Measurements from ENCODE around the gene SCMH1.

Gene SCMH1

DNA sequence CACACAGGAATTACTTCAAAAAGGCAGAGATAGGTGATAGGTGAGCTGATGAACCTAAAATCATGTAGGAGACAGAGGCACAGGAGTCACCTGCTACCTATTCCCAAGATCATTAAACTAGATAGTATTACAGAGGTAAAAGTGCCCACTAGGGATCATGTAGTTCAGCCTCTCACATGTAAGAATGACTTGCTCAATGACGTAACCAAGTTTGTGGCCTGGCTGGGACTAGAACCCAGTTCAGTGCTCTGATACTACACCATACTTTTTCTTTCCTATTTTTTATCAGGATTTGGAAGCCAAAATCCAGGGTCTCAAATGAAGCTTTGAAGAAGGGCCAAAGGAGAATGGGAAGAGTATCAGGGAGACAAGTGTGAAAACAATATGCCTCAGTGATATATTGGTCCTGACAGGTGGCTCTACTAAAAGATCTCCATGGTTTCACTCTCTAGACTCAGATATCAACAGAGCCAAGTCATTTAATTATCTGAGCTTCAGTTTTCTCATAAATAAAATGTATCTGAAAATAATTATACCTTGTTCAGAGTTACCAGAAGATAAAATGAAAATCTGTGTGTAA lies 133.3 kb downstream of the SCMH1 start:
- Histone ChIP-seq H2AFZ (no peak overlapping the region), H3K9ac (no peak overlapping the region), H3K79me2 (no peaks in the 10 kb centered on the region), H3K9me3 (ENCODE audit: control insufficient read depth, low read length) (no peaks in the 10 kb centered on the region), H3K4me3 (ENCODE audit: low read depth, low read length) (no peak overlapping the region), H3K36me3 (ENCODE audit: control insufficient read depth, insufficient read depth, low read length) (no peaks in the 10 kb centered on the region), H3K4me2 (ENCODE audit: low read length) (peak overlapping the region; percentile 9), H3K4me1 (peaks cover 3% of the 10 kb centered on the region), H3K27ac (peak overlapping the region; percentile 53), H3K27me3 (ENCODE audit: control insufficient read depth, insufficient read depth, low read length) (no peaks in the 10 kb centered on the region)
- TF ChIP-seq, protein P1, sequence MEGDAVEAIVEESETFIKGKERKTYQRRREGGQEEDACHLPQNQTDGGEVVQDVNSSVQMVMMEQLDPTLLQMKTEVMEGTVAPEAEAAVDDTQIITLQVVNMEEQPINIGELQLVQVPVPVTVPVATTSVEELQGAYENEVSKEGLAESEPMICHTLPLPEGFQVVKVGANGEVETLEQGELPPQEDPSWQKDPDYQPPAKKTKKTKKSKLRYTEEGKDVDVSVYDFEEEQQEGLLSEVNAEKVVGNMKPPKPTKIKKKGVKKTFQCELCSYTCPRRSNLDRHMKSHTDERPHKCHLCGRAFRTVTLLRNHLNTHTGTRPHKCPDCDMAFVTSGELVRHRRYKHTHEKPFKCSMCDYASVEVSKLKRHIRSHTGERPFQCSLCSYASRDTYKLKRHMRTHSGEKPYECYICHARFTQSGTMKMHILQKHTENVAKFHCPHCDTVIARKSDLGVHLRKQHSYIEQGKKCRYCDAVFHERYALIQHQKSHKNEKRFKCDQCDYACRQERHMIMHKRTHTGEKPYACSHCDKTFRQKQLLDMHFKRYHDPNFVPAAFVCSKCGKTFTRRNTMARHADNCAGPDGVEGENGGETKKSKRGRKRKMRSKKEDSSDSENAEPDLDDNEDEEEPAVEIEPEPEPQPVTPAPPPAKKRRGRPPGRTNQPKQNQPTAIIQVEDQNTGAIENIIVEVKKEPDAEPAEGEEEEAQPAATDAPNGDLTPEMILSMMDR (IDR thresholded peaks at IDR 0.05), result no peak

DNA sequence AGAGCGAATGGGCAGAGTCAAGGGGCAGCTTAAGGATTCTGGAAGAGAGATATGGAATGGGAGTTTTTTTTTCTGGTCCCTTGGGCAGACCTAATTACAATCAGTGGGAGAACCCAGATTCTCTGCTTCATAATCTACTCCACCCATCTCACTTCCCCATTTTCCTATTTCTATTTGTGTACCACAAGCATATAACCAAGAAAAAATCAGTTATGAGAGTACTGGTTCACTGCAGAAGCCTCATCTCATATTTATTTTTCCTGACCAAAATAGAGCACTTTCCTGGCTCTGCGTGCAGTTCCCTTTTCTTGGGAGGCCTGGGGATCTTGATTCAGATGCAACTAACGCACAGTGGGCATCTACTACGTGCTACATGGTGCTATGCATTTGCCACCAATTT lies 138.3 kb downstream of the SCMH1 start:
- no peaks in the 10 kb centered on the region for H3K36me3 ChIP-seq (ENCODE audit: control insufficient read depth, insufficient read depth, low read length)
- no peaks in the 10 kb centered on the region for H3K27me3 ChIP-seq (ENCODE audit: control insufficient read depth, insufficient read depth, low read length)
- TF ChIP-seq, protein P1 (IDR thresholded peaks at IDR 0.05), result no peak
- H3K79me2 ChIP-seq, result no peaks in the 10 kb centered on the region
- no peaks in the 10 kb centered on the region for H3K9me3 ChIP-seq (ENCODE audit: control insufficient read depth, low read length)
- H3K4me1 ChIP-seq, result no peaks in the 10 kb centered on the region
- no peak overlapping the region for H3K4me3 ChIP-seq (ENCODE audit: low read depth, low read length)
- no peak overlapping the region for H3K9ac ChIP-seq
- no peak overlapping the region for H3K27ac ChIP-seq
- H3K4me2 ChIP-seq (ENCODE audit: low read length), result no peak overlapping the region
- H2AFZ ChIP-seq, result no peak overlapping the region

DNA sequence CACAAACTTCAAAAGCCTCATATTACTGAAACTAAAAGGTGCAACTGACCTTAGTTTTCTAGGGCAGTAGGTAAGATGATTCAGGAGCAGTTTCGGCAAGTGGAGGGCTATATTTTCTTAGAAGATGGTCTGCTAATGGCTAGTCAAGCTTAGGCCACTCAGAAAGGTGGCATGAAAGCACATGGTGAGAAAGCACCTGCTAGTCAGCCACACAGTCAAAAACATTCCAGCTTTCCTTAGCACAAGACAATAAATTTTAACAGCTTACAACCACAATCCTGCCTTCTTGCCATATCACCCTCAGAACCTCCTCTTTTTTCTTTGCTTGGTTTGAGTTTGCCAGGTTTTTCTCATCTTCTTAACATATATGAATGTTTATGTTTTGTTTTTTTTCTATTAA lies 139.5 kb downstream of the SCMH1 start:
- no peaks in the 10 kb centered on the region for H3K9me3 ChIP-seq (ENCODE audit: control insufficient read depth, low read length)
- TF ChIP-seq, protein P1 (IDR thresholded peaks at IDR 0.05), result no peak
- no peaks in the 10 kb centered on the region for H3K27me3 ChIP-seq (ENCODE audit: control insufficient read depth, insufficient read depth, low read length)
- H2AFZ ChIP-seq, result no peak overlapping the region
- no peak overlapping the region for H3K9ac ChIP-seq
- no peaks in the 10 kb centered on the region for H3K4me1 ChIP-seq
- no peak overlapping the region for H3K27ac ChIP-seq
- no peak overlapping the region for H3K4me2 ChIP-seq (ENCODE audit: low read length)
- H3K36me3 ChIP-seq (ENCODE audit: control insufficient read depth, insufficient read depth, low read length), result no peaks in the 10 kb centered on the region
- H3K4me3 ChIP-seq (ENCODE audit: low read depth, low read length), result no peak overlapping the region
- no peaks in the 10 kb centered on the region for H3K79me2 ChIP-seq

DNA sequence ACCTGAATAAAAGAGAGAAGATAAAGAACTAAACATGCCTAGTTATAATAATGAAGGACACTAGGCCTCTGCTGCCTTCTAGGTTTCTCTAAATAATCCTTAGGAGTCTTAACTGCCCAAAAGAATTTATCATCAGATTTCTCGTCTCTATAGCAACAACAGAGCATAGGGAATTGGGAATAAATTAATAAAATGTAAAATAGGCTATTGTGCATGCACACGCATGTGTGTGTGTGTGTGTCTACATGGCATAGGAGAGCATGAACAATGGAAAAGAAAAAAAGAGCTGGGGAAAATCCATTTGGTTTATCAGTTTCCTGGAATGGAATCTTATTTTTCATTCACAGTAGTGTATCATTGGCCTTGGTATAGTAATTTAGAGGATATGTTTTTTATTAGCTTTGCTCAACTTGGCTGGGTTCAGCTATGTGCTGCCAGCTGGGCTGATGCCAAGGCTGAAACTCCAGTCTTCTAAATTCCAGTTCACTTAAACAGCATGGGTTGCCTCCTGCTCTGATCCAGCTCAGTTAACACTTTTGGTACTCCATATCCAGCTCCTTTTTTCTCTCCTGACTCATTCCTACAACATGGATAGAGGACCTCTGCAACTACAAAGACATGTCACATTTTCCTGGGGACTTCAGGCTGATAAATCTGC lies 140.0 kb downstream of the SCMH1 start:
- Histone ChIP-seq H3K9ac (no peak overlapping the region), H3K4me1 (no peaks in the 10 kb centered on the region), H3K79me2 (no peaks in the 10 kb centered on the region), H3K9me3 (ENCODE audit: control insufficient read depth, low read length) (no peaks in the 10 kb centered on the region), H3K4me2 (ENCODE audit: low read length) (no peak overlapping the region), H3K36me3 (ENCODE audit: control insufficient read depth, insufficient read depth, low read length) (no peaks in the 10 kb centered on the region), H3K4me3 (ENCODE audit: low read depth, low read length) (no peak overlapping the region), H3K27me3 (ENCODE audit: control insufficient read depth, insufficient read depth, low read length) (no peaks in the 10 kb centered on the region), H3K27ac (no peak overlapping the region), H2AFZ (no peak overlapping the region)
- TF ChIP-seq, protein P1 (IDR thresholded peaks at IDR 0.05), result no peak

DNA sequence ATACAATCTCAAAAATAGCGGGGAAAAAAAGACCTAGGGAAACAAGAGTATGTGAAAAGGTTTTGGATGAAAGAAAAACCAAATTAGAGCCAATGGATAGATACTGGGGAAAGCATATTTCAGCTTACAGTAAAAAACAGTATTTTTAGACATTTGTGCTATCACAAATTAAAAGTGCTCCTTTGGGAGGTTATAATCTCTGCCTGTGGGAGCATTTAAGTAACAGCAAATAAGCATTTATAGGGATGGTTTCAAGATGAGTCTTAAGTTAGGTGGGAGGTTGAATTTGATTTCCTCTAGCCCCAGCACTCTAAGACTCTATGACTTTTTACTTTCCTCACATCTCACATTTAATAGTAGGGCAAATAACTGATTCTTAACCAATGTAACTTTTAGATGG lies 141.0 kb downstream of the SCMH1 start:
- TF ChIP-seq, protein P1 (IDR thresholded peaks at IDR 0.05), result no peak
- Histone ChIP-seq H3K27ac (no peak overlapping the region), H3K4me3 (ENCODE audit: low read depth, low read length) (no peak overlapping the region), H3K79me2 (no peaks in the 10 kb centered on the region), H2AFZ (no peak overlapping the region), H3K9me3 (ENCODE audit: control insufficient read depth, low read length) (no peaks in the 10 kb centered on the region), H3K27me3 (ENCODE audit: control insufficient read depth, insufficient read depth, low read length) (no peaks in the 10 kb centered on the region), H3K4me1 (no peaks in the 10 kb centered on the region), H3K4me2 (ENCODE audit: low read length) (no peak overlapping the region), H3K9ac (no peak overlapping the region), H3K36me3 (ENCODE audit: control insufficient read depth, insufficient read depth, low read length) (no peaks in the 10 kb centered on the region)
